NB4 (cell line): ENCODE data around the gene TAF1B.

Experiments used
- DNase-seq: peaks from one replicate; pipeline ENCODE4 v3.0.0; 2010; ENCODE audit warnings: low read depth
- H3K4me3 ChIP-seq: one replicate; pipeline ENCODE4 v1.5.1; 2011; ENCODE audit warnings: mild to moderate bottlenecking, low read depth, low read length, moderate library complexity
- MYC ChIP-seq: IDR thresholded peaks from 2 replicates; pipeline ENCODE4 v1.6.1; 2011; ENCODE audit warnings: low read depth, low read length
- POLR2A ChIP-seq: IDR thresholded peaks from 2 replicates; pipeline ENCODE4 v1.6.1; 2011; ENCODE audit warnings: mild to moderate bottlenecking; ENCODE audit not compliant: insufficient read length; ENCODE audit errors: extremely low read depth
- TF ChIP-seq, protein P1 (sequence below): IDR thresholded peaks from 2 replicates; pipeline ENCODE4 v1.6.1; 2011; ENCODE audit warnings: low read depth, low read length
- TF ChIP-seq, protein P2 (sequence below): IDR thresholded peaks from one replicate; pipeline ENCODE4 v1.5.1; 2012; ENCODE audit warnings: low read depth, low read length

Gene TAF1B

DNA sequence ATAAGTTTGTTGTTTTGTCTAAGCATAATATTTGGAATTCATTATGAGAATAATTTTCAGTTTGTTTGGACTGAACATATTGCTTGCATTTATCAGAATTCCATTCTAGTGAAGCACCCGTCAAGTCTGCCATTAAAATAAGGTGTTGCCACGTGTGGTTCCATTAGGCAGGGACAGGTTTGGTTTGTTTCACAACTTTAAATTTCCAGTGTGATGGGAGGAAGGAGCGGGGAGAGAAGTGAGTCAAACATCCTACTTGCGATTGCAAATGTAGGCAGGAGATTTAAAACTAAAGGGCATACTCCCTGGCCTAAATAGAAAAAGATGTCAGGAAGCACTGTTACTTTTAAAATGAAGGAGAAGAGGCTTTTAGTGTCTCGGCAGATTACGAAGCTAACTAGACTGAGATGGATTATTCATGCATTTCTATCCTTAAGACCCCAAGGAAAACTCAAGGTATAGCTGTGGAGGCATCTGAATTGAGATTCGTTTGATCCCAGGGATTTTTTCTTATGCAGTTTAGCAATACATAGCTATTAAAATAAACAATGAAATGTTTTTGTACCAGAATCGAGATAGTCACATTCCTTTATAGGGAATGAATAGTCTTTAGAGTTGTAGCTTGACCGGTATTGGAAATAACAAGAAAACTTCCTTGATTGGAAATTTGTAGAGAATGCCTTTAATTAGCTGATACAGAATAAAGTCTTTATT lies 128.0 kb downstream of the TAF1B start:
- H3K4me3 ChIP-seq, result no peak overlapping the region
- TF ChIP-seq, protein P1, sequence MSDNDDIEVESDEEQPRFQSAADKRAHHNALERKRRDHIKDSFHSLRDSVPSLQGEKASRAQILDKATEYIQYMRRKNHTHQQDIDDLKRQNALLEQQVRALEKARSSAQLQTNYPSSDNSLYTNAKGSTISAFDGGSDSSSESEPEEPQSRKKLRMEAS, result no peak
- no peak for TF ChIP-seq MYC
- TF ChIP-seq, protein P2, sequence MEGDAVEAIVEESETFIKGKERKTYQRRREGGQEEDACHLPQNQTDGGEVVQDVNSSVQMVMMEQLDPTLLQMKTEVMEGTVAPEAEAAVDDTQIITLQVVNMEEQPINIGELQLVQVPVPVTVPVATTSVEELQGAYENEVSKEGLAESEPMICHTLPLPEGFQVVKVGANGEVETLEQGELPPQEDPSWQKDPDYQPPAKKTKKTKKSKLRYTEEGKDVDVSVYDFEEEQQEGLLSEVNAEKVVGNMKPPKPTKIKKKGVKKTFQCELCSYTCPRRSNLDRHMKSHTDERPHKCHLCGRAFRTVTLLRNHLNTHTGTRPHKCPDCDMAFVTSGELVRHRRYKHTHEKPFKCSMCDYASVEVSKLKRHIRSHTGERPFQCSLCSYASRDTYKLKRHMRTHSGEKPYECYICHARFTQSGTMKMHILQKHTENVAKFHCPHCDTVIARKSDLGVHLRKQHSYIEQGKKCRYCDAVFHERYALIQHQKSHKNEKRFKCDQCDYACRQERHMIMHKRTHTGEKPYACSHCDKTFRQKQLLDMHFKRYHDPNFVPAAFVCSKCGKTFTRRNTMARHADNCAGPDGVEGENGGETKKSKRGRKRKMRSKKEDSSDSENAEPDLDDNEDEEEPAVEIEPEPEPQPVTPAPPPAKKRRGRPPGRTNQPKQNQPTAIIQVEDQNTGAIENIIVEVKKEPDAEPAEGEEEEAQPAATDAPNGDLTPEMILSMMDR, result no peak
- no peak for TF ChIP-seq POLR2A
- no peak for DNase-seq

DNA sequence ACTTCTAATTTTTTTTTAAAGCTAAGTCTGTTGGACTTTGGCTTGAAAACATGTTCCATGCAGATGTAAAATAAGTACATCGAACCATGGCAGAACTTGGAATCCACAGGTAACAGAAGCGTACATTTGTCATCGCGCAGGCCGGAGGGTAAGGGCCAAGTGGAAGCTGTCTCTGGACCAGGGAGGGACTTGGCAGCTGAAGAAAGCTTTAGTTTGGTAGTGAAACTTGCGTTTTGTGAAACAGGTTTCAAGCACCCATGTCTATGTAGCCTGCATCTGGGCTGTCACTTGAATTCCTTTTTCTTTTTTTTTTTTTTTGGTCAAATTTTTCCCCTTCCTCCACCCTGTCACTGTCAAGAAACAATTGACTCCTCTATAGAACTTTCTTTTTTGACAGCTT lies 128.6 kb downstream of the TAF1B start:
- TF ChIP-seq, protein P1, result no peak
- TF ChIP-seq POLR2A, result no peak
- TF ChIP-seq, protein P2, result no peak
- TF ChIP-seq MYC, result no peak
- no peak for DNase-seq
- no peak overlapping the region for H3K4me3 ChIP-seq

DNA sequence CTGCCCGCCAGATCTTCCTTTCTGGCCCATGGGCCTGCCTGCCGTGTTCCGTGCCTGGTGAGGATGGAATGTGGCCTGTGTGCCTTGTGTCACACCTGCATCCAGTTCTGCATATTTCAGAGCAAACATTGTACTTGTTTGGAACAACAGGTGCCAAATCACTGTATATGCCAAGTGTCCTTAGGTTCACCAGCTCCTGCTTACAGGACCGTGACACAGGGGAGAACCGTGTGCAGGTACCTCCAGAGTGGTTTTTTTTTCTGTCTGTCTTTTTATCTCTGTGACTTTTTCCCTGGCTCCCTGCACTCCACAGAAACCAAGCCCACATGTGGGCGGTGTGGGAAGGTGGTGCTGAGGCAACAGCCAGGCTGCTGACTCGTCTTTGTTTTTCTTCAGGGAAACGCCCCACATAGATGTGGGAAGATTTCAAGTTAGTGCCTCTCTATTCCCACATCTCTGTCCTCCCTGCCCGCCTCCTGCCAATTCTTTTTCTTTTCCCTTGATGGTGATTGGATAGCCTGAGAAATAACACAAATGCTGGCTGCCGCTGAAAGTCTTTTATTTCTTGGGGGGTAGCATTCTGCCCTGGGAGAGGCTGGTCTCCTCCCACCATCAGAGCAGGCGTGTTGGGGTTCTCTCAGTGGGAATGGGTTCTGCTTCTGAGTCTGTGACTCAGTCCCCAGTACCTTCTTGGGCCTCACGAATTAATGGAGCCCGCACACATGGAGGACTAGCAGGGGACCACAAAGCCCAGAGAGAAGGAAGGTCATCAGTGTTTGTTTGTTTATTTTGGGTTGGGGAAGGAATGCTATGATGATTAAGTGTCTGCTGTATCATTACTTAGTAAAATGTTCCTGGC lies 129.6 kb downstream of the TAF1B start:
- no peak for DNase-seq
- TF ChIP-seq, protein P2, result no peak
- TF ChIP-seq POLR2A (no peak), MYC (no peak)
- TF ChIP-seq, protein P1, result no peak
- no peak overlapping the region for H3K4me3 ChIP-seq

DNA sequence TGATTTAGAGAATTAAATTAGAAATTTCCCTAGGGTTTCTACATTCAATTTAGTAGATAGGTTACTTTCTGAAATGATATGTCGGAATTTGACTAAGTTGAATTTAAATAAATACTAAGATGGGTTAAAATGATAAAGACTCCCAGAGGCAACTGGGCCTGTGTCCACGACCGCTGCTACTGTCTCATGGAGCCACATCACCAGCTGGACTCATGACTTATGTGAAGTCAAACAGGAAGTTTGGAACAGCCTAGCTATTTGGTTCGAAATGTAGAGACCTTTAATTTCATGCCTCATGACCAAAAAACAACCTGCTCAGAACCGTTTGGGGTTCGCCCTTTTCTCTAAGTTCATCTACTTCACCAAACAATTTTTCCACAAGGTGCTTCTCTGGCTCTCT lies 130.4 kb downstream of the TAF1B start:
- TF ChIP-seq POLR2A (no peak), MYC (no peak)
- TF ChIP-seq, protein P2, result no peak
- TF ChIP-seq, protein P1, result no peak
- no peak overlapping the region for H3K4me3 ChIP-seq
- DNase-seq, result no peak

DNA sequence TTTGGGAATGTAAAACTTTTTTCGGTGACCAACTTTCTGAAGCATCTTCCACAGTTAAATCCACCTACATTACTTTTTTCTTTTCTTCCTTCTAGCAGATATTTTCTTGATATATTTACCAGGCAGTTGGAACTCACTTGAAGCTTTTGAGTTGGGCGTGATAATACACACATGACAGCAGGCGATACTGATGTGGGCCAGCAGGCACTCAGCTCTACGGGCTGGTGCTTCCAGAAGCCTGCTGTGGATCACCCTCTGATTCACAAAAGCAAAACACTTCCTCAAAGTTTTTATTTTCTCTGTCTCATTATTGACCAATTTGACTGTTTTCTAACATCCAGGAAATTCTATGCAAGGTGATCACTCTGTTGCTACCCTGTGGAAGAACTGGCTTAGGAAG lies 131.1 kb downstream of the TAF1B start:
- no peak overlapping the region for H3K4me3 ChIP-seq
- DNase-seq, result no peak
- TF ChIP-seq, protein P2, result no peak
- no peak for TF ChIP-seq MYC
- TF ChIP-seq, protein P1, result no peak
- TF ChIP-seq POLR2A, result no peak
